ENCODE results near the gene ANKRD40. TPM values are rescaled to one million over a fixed set of nuclear protein-coding genes. Genes with fewer than 3 reads are reported as not detected.

The ANKRD40 gene
- total and polyA plus RNA-seq, 2 donors (not counting 3 experiments of a cell fraction or from before 2014, with no cell fraction given) = 24.5 to 56.0 TPM

DNA sequence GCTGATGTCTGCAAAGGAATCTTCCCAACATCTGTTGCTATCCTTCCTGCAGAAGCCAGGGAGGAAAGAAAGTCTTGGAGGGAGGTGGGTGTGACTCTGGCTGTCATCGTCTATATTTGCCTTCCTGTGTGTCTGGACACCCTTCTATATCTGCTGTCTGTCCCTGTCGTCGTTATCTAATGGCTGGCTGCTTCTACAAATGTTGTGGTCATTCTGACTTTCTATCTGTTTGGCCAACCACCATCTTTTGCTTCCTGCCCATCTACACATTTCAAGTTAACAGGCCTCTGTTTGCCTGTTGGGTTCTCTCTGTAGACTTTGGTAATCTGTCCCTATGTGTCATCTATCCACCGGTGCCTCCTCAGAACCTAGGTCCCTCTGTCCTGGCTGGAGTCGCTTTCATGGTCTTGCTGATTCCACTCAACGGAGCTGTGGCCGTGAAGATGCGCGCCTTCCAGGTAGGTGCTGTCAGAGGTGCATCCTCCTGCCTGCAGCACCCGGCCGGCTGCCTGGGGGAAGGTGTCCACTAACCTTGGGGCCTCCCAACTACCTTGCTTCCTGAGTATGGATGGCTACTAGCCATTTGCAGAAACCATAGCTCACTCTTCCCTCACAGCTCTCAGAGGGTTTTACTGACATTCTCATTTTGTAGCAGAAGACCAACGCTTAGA, 42.8 kb downstream of the ANKRD40 start:
- ChIA-PET POLR2A (no interaction called here), CTCF (interaction anchor here (1.3 kb wide), 1 partner anchor 28 kb away, joined by 4 read pairs; no protein-coding TSS in a partner anchor)
- intact Hi-C loops (cut with micrococcal nuclease) (no loop called here), dilution Hi-C loops (cut with MboI; ENCODE audit: extremely low pct_ligation_motif_present, low sequenced_read_pairs) (no loop called here)
- no peaks in the 10 kb centered on the region for H3K9me1 ChIP-seq (replicated peaks; ENCODE audit: control insufficient read depth, extremely low read depth, insufficient read depth, low read length)
- DNase-seq (ENCODE audit: low read depth, low spot score) (no peak), FAIRE-seq (no peak)
- no peak overlapping the region for H3K4me3 ChIP-seq (replicated peaks in 1 of 3; ENCODE audit: insufficient read depth in 1 of 3, low read depth in 1 of 3, low read length in 3 of 3)
- no peaks in the 10 kb centered on the region for H3K9me3 ChIP-seq (replicated peaks; ENCODE audit: control insufficient read depth, insufficient read depth, low read length)
- TF ChIP-seq POLR2AphosphoS5 (IDR thresholded peaks at IDR 0.05; ENCODE audit: insufficient read depth, low read depth, low read length) = no peak
- no peak for TF ChIP-seq POLR2A (IDR thresholded peaks at IDR 0.05; ENCODE audit: low read depth, low read length)
- no peak for TF ChIP-seq EZH2 (IDR thresholded peaks at IDR 0.05; ENCODE audit: borderline replicate concordance, low read depth, low read length, severe bottlenecking)
- no peak for TF ChIP-seq MYC (IDR thresholded peaks at IDR 0.05; ENCODE audit: low read depth, low read length)
- no peak overlapping the region for H2AFZ ChIP-seq (ENCODE audit: low read depth, low read length)
- H3K4me1 ChIP-seq (ENCODE audit: control insufficient read depth, extremely low read depth, insufficient read depth, low read length) = peaks cover 42% of the 10 kb centered on the region
- no peak overlapping the region for H3K4me2 ChIP-seq (ENCODE audit: insufficient read depth, low read length)
- H3K79me2 ChIP-seq (ENCODE audit: control insufficient read depth, insufficient read depth, low read length) = no peaks in the 10 kb centered on the region
- H3K27me3 ChIP-seq (ENCODE audit: control insufficient read depth in 2 of 2, insufficient read depth in 2 of 2, low read length in 2 of 2) = no peaks in the 10 kb centered on the region
- H4K20me1 ChIP-seq (replicated peaks; ENCODE audit: control insufficient read depth, extremely low read depth, insufficient read depth, low read length) = no peaks in the 10 kb centered on the region
- BruUV-seq (replicated peaks) = no TSS peak
- H3K27ac ChIP-seq (ENCODE audit: insufficient read depth, low read depth, low read length) = no peak overlapping the region
- no peaks in the 10 kb centered on the region for H3K36me3 ChIP-seq (ENCODE audit: control insufficient read depth in 2 of 2, extremely low read depth in 1 of 2, insufficient read depth in 2 of 2, low read length in 2 of 2)
- H3K9ac ChIP-seq (replicated peaks; ENCODE audit: extremely low read depth, insufficient read depth, low read length) = no peak overlapping the region

DNA sequence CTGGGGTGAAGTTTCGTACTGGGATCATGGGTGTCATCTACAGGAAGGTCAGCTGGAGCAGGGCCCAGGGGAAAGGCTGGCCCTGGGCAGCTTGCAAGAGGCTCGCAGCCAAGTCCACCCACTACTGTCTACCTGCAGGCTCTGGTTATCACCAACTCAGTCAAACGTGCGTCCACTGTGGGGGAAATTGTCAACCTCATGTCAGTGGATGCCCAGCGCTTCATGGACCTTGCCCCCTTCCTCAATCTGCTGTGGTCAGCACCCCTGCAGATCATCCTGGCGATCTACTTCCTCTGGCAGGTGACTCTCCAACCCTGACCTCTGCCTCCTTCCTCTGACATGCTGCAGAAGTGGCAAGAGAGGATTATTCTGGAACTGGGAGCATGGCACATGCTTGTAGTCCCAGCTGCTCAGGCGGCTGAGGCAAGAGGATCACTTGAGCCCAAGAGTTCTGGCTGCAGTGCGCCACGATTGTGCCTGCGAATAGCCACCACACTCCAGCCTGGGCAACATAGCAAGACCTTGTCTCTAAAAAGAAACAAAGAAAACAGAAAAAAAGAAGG, 43.8 kb downstream of the ANKRD40 start:
- no peak overlapping the region for H2AFZ ChIP-seq (ENCODE audit: low read depth, low read length)
- H3K9me1 ChIP-seq (replicated peaks; ENCODE audit: control insufficient read depth, extremely low read depth, insufficient read depth, low read length) = no peaks in the 10 kb centered on the region
- dilution Hi-C loops (cut with MboI; ENCODE audit: extremely low pct_ligation_motif_present, low sequenced_read_pairs) (no loop called here), intact Hi-C loops (cut with micrococcal nuclease) (no loop called here)
- H4K20me1 ChIP-seq (replicated peaks; ENCODE audit: control insufficient read depth, extremely low read depth, insufficient read depth, low read length) = no peaks in the 10 kb centered on the region
- H3K79me2 ChIP-seq (ENCODE audit: control insufficient read depth, insufficient read depth, low read length) = no peaks in the 10 kb centered on the region
- no peak overlapping the region for H3K4me2 ChIP-seq (ENCODE audit: insufficient read depth, low read length)
- H3K9ac ChIP-seq (replicated peaks; ENCODE audit: extremely low read depth, insufficient read depth, low read length) = no peak overlapping the region
- H3K27me3 ChIP-seq (ENCODE audit: control insufficient read depth in 2 of 2, insufficient read depth in 2 of 2, low read length in 2 of 2) = no peaks in the 10 kb centered on the region
- POLR2A ChIA-PET = no interaction called here
- H3K4me1 ChIP-seq (ENCODE audit: control insufficient read depth, extremely low read depth, insufficient read depth, low read length) = peaks cover 45% of the 10 kb centered on the region
- H3K27ac ChIP-seq (ENCODE audit: insufficient read depth, low read depth, low read length) = no peak overlapping the region
- no TSS peak for BruUV-seq (replicated peaks)
- no peaks in the 10 kb centered on the region for H3K36me3 ChIP-seq (ENCODE audit: control insufficient read depth in 2 of 2, extremely low read depth in 1 of 2, insufficient read depth in 2 of 2, low read length in 2 of 2)
- DNase-seq (ENCODE audit: low read depth, low spot score) = no peak
- H3K4me3 ChIP-seq (replicated peaks in 1 of 3; ENCODE audit: insufficient read depth in 1 of 3, low read depth in 1 of 3, low read length in 3 of 3) = no peak overlapping the region
- FAIRE-seq = no peak
- no peaks in the 10 kb centered on the region for H3K9me3 ChIP-seq (replicated peaks; ENCODE audit: control insufficient read depth, insufficient read depth, low read length)
- CTCF ChIA-PET = no interaction called here
- TF ChIP-seq, protein P1, sequence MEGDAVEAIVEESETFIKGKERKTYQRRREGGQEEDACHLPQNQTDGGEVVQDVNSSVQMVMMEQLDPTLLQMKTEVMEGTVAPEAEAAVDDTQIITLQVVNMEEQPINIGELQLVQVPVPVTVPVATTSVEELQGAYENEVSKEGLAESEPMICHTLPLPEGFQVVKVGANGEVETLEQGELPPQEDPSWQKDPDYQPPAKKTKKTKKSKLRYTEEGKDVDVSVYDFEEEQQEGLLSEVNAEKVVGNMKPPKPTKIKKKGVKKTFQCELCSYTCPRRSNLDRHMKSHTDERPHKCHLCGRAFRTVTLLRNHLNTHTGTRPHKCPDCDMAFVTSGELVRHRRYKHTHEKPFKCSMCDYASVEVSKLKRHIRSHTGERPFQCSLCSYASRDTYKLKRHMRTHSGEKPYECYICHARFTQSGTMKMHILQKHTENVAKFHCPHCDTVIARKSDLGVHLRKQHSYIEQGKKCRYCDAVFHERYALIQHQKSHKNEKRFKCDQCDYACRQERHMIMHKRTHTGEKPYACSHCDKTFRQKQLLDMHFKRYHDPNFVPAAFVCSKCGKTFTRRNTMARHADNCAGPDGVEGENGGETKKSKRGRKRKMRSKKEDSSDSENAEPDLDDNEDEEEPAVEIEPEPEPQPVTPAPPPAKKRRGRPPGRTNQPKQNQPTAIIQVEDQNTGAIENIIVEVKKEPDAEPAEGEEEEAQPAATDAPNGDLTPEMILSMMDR (IDR thresholded peaks at IDR 0.05; ENCODE audit: extremely low read depth in 1 of 2, insufficient read depth in 1 of 2, low read depth in 1 of 2, low read length in 2 of 2) = no peak
- TF ChIP-seq JUN (IDR thresholded peaks at IDR 0.05; ENCODE audit: borderline replicate concordance, insufficient read depth, insufficient read length, low read depth) (no peak), EZH2 (IDR thresholded peaks at IDR 0.05; ENCODE audit: borderline replicate concordance, low read depth, low read length, severe bottlenecking) (no peak), MYC (IDR thresholded peaks at IDR 0.05; ENCODE audit: low read depth, low read length) (no peak), FOS (IDR thresholded peaks at IDR 0.05; ENCODE audit: borderline replicate concordance, insufficient read depth, low read length) (no peak), POLR2AphosphoS5 (IDR thresholded peaks at IDR 0.05; ENCODE audit: insufficient read depth, low read depth, low read length) (no peak), POLR2A (IDR thresholded peaks at IDR 0.05; ENCODE audit: low read depth, low read length) (no peak), GATA2 (IDR thresholded peaks at IDR 0.05; ENCODE audit: insufficient read depth, insufficient read length, low read depth, low read length) (no peak)
- TF ChIP-seq, protein P2, sequence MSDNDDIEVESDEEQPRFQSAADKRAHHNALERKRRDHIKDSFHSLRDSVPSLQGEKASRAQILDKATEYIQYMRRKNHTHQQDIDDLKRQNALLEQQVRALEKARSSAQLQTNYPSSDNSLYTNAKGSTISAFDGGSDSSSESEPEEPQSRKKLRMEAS (IDR thresholded peaks at IDR 0.05; ENCODE audit: insufficient read depth, insufficient read length) = no peak
